ENCODE data around the gene PEX14. TPM values are rescaled to one million over a fixed set of nuclear protein-coding genes. Genes with fewer than 3 reads are reported as not detected.

Gene PEX14
- polyA plus RNA-seq, 1 donor from 2014 or later = 13.5 TPM

DNA sequence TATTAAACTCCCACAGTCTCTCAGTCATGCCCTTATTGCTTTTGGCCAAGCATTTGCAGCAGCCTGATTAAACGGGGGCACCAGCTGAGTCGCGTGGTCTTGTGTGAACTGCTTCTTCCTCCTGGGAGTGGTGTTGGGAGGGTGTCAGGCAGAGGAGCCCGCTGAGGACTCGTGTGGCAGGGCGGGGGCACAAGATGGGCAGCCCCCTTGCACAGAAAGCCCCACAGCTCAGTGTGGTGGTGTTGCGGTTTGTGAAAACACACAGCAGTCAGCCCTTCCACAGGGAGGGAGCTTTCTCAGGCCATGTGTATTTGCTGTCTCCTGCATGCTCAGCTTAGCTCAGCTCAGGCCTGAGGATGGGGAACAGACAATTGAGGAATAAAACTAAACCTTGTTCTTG, 22.4 kb downstream of the PEX14 start:
- TF ChIP-seq SMC3 (conservative IDR thresholded peaks at IDR 0.05; ENCODE audit: poor library complexity) = no peak
- no peak overlapping the region for H2AFZ ChIP-seq (ENCODE audit: low read depth, low read length)
- no peak overlapping the region for H3K27ac ChIP-seq (ENCODE audit: low read length)
- H3K4me3 ChIP-seq (ENCODE audit: low read length) = no peak overlapping the region
- no peaks in the 10 kb centered on the region for H4K20me1 ChIP-seq (ENCODE audit: insufficient read depth)
- H3K9me2 ChIP-seq (ENCODE audit: insufficient read depth, low read length) = no peaks in the 10 kb centered on the region
- no peaks in the 10 kb centered on the region for H3K36me3 ChIP-seq (ENCODE audit: insufficient read depth, low read length)
- no peak overlapping the region for H3K4me2 ChIP-seq (ENCODE audit: low read length)
- no peak overlapping the region for H3K9ac ChIP-seq (ENCODE audit: low read length)
- no peaks in the 10 kb centered on the region for H3F3A ChIP-seq (ENCODE audit: insufficient read depth, low read length, poor library complexity, severe bottlenecking)
- H3K9me3 ChIP-seq (ENCODE audit: low read length) = no peaks in the 10 kb centered on the region
- H3K27me3 ChIP-seq (ENCODE audit: insufficient read depth, low read depth, low read length) = no peaks in the 10 kb centered on the region
- H3K79me2 ChIP-seq (replicated peaks; ENCODE audit: insufficient read depth, low read length) = no peaks in the 10 kb centered on the region

DNA sequence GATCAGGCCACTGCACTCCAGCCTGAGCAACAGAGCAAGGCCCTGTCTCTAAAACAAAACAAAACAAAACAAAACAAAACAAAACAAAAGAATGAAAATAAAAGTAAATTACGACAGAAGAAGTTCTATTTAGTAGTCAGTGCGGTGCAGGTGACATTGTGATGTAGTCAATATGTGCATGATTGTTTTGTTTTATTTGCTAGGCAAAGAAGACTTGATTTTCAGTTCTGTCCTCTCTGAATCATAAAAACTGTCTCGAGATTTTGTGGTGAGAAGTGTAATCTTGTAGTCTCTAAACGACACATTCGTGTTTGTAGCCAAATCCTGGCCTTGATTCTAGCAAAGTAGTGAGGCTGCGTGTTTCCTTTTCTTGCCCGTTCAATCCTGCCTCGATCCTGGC, 23.5 kb downstream of the PEX14 start:
- H3K79me2 ChIP-seq (replicated peaks; ENCODE audit: insufficient read depth, low read length) = no peaks in the 10 kb centered on the region

More for the DNA sequence above, 23.5 kb downstream of the PEX14 start:
- H3K9me2 ChIP-seq (ENCODE audit: insufficient read depth, low read length) = no peaks in the 10 kb centered on the region
- H4K20me1 ChIP-seq (ENCODE audit: insufficient read depth) = no peaks in the 10 kb centered on the region
- no peak overlapping the region for H3K9ac ChIP-seq (ENCODE audit: low read length)
- H3K27me3 ChIP-seq (ENCODE audit: insufficient read depth, low read depth, low read length) = no peaks in the 10 kb centered on the region
- H3K4me3 ChIP-seq (ENCODE audit: low read length) = no peak overlapping the region
- no peak overlapping the region for H3K4me2 ChIP-seq (ENCODE audit: low read length)
- H3K36me3 ChIP-seq (ENCODE audit: insufficient read depth, low read length) = no peaks in the 10 kb centered on the region
- no peaks in the 10 kb centered on the region for H3F3A ChIP-seq (ENCODE audit: insufficient read depth, low read length, poor library complexity, severe bottlenecking)
- no peaks in the 10 kb centered on the region for H3K9me3 ChIP-seq (ENCODE audit: low read length)
- TF ChIP-seq EZH2 (IDR thresholded peaks at IDR 0.05; ENCODE audit: borderline replicate concordance, insufficient read depth, low read length, poor library complexity, severe bottlenecking) = no peak
- TF ChIP-seq RAD21 (conservative IDR thresholded peaks at IDR 0.05) = no peak
- TF ChIP-seq POLR2AphosphoS5 (IDR thresholded peaks at IDR 0.05) = no peak
- TF ChIP-seq EP300 (conservative IDR thresholded peaks at IDR 0.05; ENCODE audit: poor library complexity, severe bottlenecking) = no peak
- no peak for TF ChIP-seq MXI1 (conservative IDR thresholded peaks at IDR 0.05; ENCODE audit: poor library complexity, severe bottlenecking)
- TF ChIP-seq REST (IDR thresholded peaks at IDR 0.05; ENCODE audit: borderline replicate concordance) = no peak
- TF ChIP-seq CTCF (IDR thresholded peaks at IDR 0.05; ENCODE audit: poor library complexity, severe bottlenecking) = no peak
- no peak for TF ChIP-seq TAF1 (IDR thresholded peaks at IDR 0.05; ENCODE audit: low read depth)
- TF ChIP-seq SMC3 (conservative IDR thresholded peaks at IDR 0.05; ENCODE audit: poor library complexity) = no peak
- no peak overlapping the region for H3K27ac ChIP-seq (ENCODE audit: low read length)
- no peak overlapping the region for H2AFZ ChIP-seq (ENCODE audit: low read depth, low read length)
